BJ (cell line): ENCODE measurements around the gene PKNOX1. TPM values are rescaled to one million over a fixed set of nuclear protein-coding genes. Genes with fewer than 3 reads are reported as not detected.
"Not testable (repeated sequence)": the region's sequence is repeated elsewhere in the genome, so short reads cannot be mapped to it uniquely, and the experiment has no call there.

Experiments used
- CTCF ChIA-PET: fragments of 350-600 bp; formaldehyde crosslinking; extraction: SDS; loops from one replicate; lab custom pipeline; 2021; ENCODE audit warnings: antibody characterized with exemption, inconsistent platforms; lab: Yijun Ruan, JAX
- POLR2A ChIA-PET: fragments of 300-600 bp; sonication (Branson Sonifier 250); formaldehyde crosslinking; extraction: SDS; loops from one replicate; lab custom pipeline; 2021; ENCODE audit warnings: antibody characterized with exemption; lab: Charles Lee
- DNase-seq: peaks from one replicate; pipeline ENCODE4 v3.0.0-alpha.2; 2011; ENCODE audit warnings: low read depth
- H3K27me3 ChIP-seq: 2 replicates; pipeline ENCODE4 v1.6.0; 2011; ENCODE audit warnings: low read length; ENCODE audit not compliant: control insufficient read depth, insufficient read depth
- H3K36me3 ChIP-seq: 2 replicates; pipeline ENCODE4 v1.5.1; 2011; ENCODE audit warnings: low read length; ENCODE audit not compliant: control insufficient read depth, insufficient read depth
- H3K4me3 ChIP-seq: 2 replicates; pipeline ENCODE4 v1.5.1; 2011; ENCODE audit warnings: low read depth, mild to moderate bottlenecking, control low read depth, low read length
- polyA plus RNA-seq: library from polyadenylated mRNA; depleted of rRNA; stranded (reverse); fragments of >200 nt; gene quantifications from 2 replicates; pipeline ENCODE4 v1.2.3, GENCODE V29; 2011
- TF ChIP-seq, protein P1 (sequence below): IDR thresholded peaks from 2 replicates; pipeline ENCODE4 v1.5.1; 2011; ENCODE audit warnings: low read depth, mild to moderate bottlenecking, control low read depth, inconsistent platforms, low read length, moderate library complexity; ENCODE audit not compliant: insufficient read depth

PKNOX1 gene
- polyA plus RNA-seq, 1 experiment: 38.9 TPM

DNA sequence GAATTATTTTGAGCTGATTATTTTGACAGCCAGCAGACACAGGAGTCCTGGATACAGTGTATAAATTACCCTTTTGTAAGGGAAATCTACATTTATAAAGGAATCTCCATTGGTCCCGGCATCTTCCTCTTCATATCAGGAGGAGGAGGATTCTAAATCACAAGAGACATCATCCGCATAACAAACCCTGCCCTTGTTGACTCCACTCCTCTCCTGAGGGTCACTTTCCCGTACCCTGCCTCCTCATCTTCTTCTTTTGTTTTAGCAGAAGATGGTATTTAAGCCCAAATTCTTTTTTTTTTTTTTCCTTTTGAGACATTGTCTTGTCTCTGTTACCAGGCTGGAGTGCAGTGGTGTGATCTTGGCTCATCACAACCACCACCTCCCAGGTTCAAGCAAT is 14.6 kb upstream of the PKNOX1 start:
- TF ChIP-seq, protein P1, sequence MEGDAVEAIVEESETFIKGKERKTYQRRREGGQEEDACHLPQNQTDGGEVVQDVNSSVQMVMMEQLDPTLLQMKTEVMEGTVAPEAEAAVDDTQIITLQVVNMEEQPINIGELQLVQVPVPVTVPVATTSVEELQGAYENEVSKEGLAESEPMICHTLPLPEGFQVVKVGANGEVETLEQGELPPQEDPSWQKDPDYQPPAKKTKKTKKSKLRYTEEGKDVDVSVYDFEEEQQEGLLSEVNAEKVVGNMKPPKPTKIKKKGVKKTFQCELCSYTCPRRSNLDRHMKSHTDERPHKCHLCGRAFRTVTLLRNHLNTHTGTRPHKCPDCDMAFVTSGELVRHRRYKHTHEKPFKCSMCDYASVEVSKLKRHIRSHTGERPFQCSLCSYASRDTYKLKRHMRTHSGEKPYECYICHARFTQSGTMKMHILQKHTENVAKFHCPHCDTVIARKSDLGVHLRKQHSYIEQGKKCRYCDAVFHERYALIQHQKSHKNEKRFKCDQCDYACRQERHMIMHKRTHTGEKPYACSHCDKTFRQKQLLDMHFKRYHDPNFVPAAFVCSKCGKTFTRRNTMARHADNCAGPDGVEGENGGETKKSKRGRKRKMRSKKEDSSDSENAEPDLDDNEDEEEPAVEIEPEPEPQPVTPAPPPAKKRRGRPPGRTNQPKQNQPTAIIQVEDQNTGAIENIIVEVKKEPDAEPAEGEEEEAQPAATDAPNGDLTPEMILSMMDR: no peak
- Histone ChIP-seq H3K36me3 (no peaks in the 10 kb centered on the region), H3K4me3 (no peak overlapping the region), H3K27me3 (no peaks in the 10 kb centered on the region)
- CTCF ChIA-PET: no interaction called here
- POLR2A ChIA-PET: no interaction called here
- no peak for DNase-seq

DNA sequence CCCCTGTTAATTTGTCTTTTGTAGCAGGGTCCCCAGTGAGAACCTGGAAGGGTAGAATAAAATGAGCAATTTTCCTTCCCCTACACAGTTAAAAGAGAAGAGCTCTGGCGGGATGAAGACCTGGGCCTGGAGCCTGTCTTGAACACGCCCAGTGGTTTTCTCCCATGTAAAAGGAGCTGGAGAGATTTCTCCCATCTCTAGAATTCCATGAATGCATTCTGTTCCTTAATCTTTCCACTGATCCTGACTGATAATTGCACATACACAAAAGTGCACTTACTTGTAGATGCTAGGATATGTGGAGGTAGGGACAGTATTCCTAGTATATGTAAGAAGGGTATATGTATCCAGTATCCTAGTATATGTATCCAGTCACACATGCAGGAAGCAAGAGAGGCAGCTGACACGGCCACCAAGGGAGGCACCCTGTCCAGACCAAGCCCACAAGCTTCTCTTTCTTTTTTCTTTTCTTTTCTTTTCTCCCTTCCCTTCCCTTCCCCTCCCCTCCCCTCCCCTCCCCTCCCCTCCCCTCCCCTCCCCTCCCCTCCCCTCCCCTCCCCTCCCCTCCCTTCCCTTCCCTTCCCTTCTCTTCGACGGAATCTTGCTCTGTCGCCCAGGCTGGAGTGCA is 11.9 kb upstream of the PKNOX1 start:
- H3K36me3 ChIP-seq: no peaks in the 10 kb centered on the region
- ChIA-PET POLR2A (interaction anchor here (0.5 kb wide), 2 partner anchors 11 to 781 kb away, joined by 4 to 8 read pairs; no protein-coding TSS in a partner anchor), CTCF (interaction anchor here (0.6 kb wide), 1 partner anchor 64 kb away, joined by 4 read pairs; no protein-coding TSS in a partner anchor)

GRCh38 chr21:42964086-42964485 is 10.3 kb upstream of the PKNOX1 start:
- POLR2A ChIA-PET: no interaction called here
- Histone ChIP-seq H3K36me3 (no peaks in the 10 kb centered on the region), H3K27me3 (no peaks in the 10 kb centered on the region), H3K4me3 (no peak overlapping the region)
- DNase-seq: no peak
- TF ChIP-seq, protein P1: no peak
- CTCF ChIA-PET: no interaction called here

More for the DNA sequence above, 11.9 kb upstream of the PKNOX1 start:
- no peaks in the 10 kb centered on the region for H3K27me3 ChIP-seq
- TF ChIP-seq, protein P1: no peak
- no peak for DNase-seq
- H3K4me3 ChIP-seq: no peak overlapping the region

- Histone ChIP-seq H3K4me3 (no peak overlapping the region), H3K27me3 (no peaks in the 10 kb centered on the region), H3K36me3 (no peaks in the 10 kb centered on the region)
- ChIA-PET POLR2A (no interaction called here), CTCF (no interaction called here)
- TF ChIP-seq, protein P1: no peak
- DNase-seq: no peak
Measured at GRCh38 chr21:42964546-42965210, 9.7 kb upstream of the PKNOX1 start.

DNA sequence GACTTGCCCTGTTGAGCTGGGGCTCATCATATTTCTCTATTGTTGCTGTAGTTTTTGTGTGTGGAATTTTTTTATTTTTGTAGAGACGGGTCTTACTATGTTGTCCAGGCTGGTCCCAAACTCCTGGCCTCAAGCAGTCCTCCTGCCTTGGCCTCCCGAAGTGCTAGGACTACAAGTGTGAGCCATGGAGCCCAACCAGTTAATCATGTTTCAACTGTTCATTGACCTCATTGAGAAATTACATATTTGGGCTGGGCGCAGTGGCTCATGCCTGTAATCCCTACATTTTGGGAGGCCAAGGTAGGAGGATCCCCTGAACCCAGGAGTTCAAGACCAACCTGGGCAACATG is 9.2 kb upstream of the PKNOX1 start:
- Histone ChIP-seq H3K27me3 (no peaks in the 10 kb centered on the region), H3K36me3 (no peaks in the 10 kb centered on the region), H3K4me3 (no peak overlapping the region)
- TF ChIP-seq, protein P1: no peak
- ChIA-PET POLR2A (no interaction called here), CTCF (no interaction called here)
- no peak for DNase-seq

GRCh38 chr21:42967616-42968015 is 6.7 kb upstream of the PKNOX1 start:
- POLR2A ChIA-PET, H3K36me3 ChIP-seq, H3K4me3 ChIP-seq, CTCF ChIA-PET, H3K27me3 ChIP-seq, DNase-seq: not testable (repeated sequence)
